SKM-1 (cell line): ENCODE data around the gene EIPR1.

Experiments
- DNase-seq: peaks from one replicate; lab custom pipeline; 2025; ENCODE audit not compliant: unreplicated experiment; lab: John Stamatoyannopoulos, UW

The EIPR1 gene

DNA sequence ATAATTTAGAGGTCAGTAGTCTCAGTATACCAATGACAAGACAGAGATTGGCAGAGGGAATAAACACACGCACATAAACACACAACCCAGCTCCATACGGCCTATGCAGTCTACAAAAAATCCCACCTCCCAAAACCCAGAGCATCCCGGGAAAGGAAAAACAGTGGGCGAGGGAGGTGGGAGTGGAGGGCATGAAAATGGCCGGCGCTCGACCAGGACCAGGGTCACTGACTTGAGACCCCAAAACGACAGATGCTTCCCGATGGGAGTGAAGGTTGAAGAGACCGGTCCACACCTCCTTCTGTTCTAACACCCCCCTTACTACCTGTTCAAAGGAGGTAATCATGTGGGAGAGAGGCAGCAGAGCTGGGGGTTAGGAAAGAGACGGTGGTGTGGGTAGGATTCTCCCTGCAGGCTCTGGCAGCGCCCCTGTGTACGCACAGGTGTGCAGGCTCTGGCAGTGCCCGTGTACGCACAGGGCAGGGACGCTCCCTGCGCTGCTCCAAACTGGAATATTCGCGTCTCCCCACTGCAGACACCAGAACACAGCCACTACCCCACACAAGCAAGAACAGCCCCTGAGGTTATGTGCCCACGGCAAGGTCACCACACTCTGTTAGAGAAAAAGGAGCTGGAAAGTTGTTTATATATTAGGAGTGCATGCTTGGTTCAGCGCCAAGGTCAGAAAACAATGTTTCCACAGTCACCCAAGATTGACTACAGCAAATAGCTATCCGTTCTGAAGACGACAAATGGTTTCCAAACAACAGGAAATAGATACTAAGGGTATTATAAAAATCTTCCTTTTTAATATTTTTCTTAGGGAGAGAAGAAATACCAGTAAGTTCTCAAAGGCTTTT lies 67.9 kb downstream of the EIPR1 start:
- DNase-seq: no peak

DNA sequence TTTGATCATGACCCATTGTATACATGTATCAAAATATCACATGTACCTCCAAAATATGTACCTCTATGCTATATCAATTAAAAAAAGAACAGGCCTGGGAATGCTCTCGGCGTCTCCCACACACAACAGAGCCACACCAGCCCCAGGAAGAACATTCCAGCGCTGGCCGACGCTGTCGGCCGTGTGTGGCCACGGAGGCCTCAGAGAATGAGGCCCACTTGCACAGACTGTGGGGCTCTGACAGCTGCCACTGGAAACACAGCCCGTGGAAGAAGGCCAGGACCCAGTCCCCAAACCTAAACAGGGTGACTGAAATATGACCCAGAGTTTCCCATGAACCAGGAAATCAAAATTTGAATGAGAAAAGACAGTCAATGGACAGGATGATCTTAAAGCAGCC lies 69.7 kb downstream of the EIPR1 start:
- DNase-seq: no peak

DNA sequence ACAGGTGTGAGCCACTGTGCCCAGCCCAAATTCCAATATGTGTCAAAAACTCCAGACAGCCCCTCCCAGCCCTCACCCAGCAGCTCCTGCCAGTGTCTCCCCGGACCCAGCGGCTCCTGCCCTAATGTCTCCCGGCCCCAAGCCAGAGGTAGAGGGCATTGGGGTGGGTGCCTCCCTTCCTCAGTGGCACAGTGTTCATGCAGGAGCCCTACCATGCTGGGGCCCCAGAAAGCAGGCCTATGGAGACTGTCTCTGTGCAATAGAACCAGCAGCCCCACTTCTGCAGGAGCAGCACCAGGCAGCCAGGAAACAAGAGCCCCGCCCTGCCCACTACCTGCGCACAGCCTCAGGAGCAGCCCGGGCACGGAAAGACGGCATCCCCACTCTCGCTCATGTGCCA lies 70.4 kb downstream of the EIPR1 start:
- no peak for DNase-seq

DNA sequence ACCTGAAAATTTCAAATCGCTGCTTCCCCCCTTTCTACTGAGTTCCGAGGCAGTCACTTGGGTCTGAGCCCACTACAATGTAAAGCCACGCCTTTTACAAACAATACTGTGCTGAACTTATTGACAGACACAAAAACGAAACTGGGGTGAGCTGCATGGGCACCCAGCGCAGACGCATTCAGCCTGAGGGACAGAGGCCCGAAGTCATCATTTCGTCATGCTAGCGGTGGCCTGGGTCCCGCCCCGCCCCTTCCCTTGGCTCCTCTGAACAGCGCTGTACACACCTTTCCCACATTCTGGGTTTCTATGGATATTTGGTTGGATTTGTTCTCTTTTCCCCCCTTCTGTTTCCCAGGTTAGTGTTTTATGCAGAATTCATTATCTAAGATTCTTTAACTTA lies 71.7 kb downstream of the EIPR1 start:
- DNase-seq: no peak

DNA sequence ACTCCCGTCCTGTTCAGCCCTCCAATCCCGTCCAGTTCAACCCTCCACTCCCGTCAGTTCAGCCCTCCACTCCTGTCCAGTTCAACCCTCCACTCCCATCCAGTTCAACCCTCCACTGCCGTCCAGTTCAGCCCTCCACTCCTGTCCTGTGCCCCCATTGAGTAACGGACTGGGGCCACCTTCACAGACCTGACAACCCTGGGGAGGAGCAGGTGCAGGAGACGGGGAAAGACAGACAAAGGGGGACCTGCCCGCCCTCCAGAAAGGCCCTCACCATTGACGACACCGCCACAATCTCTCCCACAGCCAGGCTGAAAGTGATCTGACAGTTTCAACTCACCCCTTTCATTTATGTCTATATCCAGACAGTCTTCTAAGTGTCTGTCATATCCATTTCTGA lies 72.2 kb downstream of the EIPR1 start:
- no peak for DNase-seq

DNA sequence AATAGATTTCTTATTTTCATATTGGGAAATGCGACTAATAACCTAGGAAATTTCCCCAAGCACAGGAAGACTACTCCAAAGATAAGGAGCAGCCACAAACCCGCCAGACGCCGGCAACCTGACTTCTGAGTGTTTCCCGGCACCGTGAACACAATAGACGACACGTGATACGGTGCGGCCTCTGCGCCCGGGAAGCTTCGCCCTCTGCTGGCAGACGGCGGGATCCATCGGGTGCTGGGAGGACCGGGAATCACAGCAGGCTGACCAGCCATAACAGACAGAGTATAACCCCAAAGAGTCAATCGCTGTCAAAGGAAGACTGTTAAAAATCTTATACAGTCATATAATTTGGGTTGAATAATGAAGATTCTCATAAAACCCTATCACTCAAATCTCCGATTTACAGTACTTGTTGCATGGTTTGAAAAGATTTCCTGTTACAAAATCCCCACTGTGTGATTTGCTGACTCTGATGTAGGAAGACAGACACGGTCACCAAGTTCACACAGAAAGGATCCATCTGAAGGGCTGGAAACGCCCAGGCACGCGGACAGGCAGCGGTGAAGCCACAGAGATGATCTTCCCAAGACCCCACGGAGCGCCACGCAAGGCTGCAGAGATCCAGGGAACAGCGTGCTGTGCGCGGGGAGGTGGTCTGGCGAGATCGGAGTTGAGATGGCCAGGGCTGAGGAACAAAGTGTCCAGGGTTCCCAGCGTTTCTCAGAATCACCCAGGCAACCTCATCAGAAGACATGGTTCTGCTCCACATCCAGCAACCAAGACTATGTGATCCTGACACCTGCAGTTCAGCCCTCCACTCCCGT lies 73.8 kb downstream of the EIPR1 start:
- DNase-seq: no peak

DNA sequence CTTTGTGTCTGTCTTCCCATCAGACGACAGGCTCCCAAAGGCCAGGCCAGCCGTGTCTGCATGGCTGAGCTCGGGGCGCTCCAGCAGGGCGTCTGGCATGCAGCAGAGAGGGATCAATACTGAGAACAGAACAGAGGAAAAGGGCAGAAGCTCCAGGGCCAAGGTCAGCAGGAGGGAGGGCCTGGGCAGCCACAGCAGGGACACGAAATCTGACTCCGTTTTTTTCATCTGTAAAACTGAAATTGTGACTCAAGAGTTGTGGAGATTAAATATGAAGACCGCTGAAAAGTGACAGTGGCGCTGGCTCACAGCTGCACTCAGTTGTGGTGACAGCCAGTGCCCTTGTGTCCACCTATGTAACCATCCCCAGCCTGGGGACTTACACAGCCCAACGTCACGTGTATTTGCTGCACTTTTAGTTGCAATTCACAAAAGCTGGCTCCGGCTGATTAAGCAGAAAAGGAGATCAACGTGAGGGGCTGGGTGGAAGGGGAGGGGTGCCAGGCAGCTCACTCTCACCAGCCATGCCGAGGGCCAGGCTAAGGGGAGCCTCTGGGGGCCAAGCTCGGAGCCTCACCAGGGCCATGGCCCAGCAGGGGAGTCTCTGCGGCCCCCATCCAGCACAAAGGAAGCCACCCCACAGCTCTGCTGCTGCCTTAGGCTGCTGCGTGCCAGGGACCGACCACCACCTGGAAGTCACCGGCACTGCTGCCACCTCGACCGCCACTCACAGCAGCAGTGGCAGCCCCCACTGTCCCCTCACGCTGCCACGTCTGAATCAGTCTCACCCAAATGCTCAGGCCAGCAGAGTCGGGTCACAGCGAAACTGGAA lies 74.7 kb downstream of the EIPR1 start:
- no peak for DNase-seq

DNA sequence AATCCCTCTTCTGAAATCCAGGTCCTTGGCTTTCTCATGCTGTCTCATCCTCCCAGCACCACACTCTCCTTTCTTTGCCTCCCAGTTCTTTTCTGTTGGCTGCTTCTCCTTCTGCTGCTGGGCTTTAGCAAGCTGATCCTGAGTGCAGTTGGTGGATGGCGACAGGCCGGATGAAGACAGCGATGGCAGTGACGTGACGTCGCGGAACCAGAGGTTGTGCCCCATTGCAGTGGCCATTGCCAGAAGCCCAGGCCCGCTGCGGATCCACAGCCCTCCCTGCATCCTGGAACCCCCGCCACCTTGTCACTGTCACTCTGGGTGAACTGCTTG lies 75.2 kb downstream of the EIPR1 start:
- DNase-seq: no peak

DNA sequence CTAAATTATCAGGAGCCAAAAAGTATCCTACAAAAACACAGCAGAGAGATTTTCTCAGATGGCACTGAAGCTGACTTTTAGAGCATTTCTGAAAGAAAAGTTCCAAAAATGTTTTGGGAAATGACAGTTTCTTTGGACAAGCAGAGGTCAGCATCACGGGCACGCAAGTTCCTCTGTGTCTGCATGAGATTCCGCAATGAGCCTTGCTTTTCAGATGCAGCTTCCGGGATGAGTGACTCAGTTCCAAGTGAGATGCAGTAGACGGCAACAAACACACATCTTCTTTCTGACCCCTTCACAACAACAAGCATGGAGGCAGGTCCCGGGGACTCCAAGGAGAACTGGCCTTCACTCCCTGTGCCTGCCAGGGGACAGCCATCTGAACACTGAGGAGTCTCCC lies 76.6 kb downstream of the EIPR1 start:
- DNase-seq: no peak

DNA sequence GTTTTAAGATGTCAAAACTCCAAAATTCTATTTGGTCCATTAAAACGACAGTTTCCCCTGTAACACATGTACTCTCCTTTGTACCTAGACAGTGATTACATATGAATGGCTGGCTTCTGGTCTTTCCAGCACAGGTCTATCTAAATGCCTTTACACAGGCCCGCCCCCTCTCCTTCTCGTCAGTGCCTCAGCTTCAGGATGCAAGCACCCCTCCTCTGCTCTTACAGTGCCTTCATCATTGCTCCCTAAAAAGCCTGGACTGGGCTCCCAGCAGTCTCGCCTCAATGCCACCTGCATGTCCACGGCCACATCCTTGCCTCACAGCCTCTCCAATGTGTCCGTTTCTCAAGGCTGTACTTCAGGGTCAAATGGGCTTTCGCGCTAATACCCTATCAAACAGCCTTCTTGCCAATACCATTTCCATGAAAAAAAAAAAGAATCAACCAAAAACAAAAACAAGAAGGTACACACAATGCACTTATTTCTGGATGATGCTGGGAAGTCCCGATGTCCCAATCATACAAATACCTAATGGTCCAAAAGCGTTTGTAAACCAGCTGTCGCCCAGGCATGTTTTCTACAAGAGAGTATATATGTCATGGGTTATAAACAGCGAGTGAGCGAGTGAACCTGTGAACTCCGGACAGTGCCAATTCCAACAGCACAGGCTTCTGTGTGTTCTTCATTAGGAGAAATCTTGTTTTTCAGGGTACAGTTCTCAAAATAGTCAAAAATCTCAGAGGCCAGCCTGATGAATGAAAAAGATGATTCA lies 77.2 kb downstream of the EIPR1 start:
- no peak for DNase-seq

DNA sequence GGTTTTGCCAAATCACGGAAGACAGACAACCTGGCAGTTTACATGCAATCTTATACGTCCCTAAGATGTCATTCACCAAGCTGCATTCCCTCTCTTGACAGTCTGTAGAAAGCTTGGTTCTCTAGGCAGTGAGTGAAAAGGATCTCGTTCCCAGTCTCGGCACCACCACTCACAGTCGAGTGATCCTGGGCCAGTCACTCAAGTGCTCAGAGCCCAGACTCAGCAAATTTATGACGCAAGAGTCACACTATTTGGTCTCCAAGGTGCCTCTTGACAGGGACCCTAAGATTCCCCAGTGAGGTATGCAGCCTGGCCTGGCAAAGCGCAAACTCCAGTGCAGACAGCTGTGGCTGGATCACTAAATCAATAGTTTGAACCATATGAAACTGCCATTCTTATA lies 77.9 kb downstream of the EIPR1 start:
- DNase-seq: no peak

DNA sequence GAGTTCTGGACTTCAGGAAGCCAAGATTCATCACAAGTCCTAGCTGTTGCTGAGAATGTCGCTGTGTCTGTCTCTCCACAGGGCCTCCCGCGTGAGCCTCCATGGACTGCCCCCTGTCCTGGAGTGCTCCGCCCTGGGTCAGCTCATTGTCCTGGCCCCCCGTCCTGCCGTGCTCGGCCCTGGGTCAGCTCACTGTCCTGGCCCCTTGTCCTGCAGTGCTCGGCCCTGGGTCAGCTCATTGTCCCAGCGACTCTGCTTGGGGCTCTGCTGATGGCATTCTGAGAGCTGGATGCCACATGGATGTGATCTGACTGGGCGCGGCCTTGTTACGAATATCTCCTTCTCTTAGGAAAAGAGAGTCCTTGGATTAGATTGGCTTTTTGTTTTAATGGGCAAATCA lies 78.5 kb downstream of the EIPR1 start:
- no peak for DNase-seq

DNA sequence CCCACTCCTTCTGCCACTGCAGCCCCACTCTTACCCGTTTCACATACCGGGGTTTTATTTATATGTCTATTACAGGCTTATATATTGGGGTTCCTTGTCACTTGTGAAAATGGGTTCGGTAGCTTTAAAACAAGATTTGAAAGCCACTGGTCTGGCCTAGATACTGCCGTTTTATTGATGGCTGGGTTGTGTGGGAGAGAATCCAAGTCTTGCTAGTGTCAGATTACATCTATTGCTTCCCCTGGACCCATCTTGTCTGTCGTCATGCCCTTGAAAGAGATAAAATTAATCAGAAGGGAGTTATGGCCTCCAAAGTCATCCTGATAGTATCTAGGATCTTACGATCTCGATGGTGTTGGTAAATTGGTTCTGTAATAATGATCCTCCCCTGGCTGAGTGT lies 79.4 kb downstream of the EIPR1 start:
- no peak for DNase-seq

DNA sequence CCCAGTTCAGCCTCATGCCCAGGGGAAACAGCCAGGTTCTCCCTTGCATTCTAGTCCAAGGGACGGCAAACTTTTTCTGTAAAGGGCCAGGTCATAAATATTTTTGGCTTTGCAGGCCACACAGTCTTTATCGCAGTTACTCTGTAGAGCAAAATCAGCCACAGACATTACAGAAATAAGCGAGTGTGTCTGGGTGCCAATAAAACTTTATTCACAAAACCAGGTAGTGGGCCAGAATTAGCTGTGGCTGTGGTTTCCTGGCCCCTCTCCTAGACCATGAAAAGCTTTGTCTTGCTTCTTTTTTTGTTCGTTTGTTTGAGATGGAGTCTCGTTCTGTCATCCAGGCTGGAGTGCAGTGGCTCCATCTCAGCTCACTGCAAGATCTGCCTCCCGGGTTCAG lies 80.1 kb downstream of the EIPR1 start:
- no peak for DNase-seq

DNA sequence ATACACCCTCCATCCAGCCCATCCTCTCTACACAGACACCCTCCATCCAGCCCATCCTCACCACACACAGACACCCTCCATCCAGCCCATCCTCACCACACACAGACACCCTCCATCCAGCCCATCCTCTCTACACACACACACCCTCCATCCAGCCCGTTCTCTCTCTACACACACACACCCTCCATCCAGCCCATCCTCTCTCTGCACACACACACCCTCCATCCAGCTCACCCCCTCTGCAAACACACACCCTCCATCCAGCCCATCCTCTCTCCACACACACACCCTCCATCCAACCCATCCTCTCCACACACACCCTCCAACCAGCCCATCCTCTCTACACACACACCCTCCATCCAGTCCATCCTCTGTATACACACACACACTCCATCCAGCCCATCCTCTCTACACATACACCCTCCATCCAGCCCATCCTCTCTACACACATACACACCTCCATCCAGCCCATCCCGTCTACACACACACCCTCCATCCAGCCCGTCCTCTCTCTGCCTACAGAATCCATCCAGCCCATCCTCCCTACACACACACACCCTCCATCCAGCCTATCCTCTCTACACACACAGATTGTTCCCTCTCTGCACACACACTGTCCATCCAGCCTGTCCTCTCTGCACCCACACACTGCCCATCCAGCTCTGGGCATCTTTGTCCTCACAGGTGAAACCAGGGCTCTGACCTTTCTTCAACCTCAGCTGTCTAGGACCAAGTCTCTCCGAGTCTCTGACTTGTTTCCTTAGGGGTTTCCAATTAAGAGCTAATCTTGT lies 81.2 kb downstream of the EIPR1 start:
- DNase-seq: no peak

DNA sequence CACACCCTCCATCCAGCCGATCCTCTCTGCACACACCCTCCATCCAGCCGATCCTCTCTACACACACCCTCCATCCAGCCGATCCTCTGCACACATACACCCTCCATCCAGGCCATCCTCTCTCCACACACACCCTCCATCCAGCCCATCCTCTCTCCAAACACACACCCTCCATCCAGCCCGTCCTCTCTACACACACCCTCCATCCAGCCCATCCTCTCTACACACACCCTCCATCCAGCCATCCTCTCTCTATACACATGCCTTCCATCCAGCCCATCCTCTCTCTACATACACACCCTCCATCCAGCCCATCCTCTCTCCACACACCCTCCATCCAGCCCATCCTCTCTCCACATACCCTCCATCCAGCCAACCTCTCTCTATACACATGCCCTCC lies 83.1 kb downstream of the EIPR1 start:
- DNase-seq: no peak

DNA sequence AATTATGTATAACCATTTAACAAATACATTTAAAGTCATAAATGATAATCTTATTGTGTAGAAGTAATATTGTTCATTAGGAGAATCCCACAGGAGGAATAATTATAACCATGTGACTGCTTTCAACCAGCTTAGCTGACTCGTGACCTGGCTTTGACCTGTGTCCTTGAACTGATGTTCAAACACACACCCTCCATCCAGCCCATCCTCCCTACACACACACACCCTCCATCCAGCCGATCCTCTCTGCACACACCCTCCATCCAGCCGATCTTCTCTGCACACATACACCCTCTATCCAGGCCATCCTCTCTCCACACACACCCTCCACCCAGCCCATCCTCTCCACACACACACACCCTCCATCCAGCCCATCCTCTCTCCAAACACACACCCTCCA lies 83.5 kb downstream of the EIPR1 start:
- no peak for DNase-seq

DNA sequence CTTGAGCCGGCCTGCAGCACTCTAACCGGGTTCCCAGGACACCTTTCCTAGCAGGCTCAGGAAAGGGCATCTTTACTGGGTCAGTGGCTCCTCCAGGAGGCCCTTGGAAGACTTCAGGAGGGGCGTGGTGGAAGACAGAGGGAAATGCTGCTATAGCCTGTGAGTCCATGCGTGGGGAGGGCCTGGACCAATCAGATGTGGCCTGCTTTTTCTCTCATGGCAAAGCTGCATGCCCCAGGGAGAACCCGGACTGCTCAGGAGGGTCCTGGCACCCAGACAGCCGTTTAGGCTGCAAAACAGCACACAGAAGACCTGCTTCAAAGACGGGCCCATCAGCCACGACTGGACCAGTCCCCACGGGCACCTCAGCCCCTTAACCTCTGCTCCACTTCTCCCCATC lies 84.4 kb downstream of the EIPR1 start:
- no peak for DNase-seq

DNA sequence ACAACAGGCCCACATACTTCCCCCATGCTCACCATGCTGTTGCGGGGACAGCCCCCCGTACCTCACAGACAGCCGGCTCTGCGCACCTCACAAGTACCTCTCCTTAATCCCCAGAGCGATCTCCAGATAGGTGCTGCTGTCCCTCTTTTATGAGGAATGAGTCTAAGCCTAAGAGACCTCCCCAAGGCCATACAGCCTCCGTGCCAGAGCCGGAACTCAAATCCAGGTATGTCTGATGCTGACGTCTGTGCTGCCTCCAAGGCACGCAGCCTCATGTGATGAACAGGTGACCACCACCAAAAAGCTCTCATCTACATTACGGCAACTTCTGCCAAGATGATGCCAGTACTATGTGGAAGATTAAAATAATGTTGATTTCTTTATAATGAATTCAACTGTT lies 85.2 kb downstream of the EIPR1 start:
- DNase-seq: no peak

DNA sequence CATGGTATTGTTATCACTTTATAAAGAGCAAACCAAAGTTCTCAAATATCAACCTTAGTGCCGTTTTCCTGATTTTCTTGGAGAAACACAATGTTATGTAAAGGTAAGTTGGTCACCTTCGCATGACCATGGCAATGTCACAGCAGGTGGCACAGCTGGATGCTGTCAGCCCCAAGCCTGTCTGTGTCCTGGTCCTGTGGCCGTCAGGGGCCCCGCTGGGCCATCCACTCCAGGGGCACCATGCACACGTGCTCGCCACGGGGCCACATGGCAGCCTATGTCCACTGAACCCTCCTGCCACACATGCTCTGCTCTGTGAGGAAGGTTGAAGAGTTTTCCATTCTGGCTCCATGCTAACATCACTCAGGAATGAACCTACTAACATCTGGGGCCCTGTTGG lies 85.9 kb downstream of the EIPR1 start:
- no peak for DNase-seq
